GM04504 (cell line): Measurements from ENCODE around the gene LILRA6.

Source experiments
- DNase-seq: peaks from one replicate; pipeline ENCODE4 v3.0.0-alpha.2; 2012; ENCODE audit warnings: low read depth

LILRA6 gene

GRCh38 chr19:54188215-54188871, 54.2 kb downstream of the LILRA6 start:
- DNase-seq: no peak

- no peak for DNase-seq
Observed at GRCh38 chr19:54186934-54187381, 55.6 kb downstream of the LILRA6 start.
